Measurements from ENCODE around the gene STRN4. TPM values are rescaled to one million over a fixed set of nuclear protein-coding genes. Genes with fewer than 3 reads are reported as not detected.
A peak's percentile ranks its signal among the peaks of the same experiment; 100 is the strongest.

STRN4 gene
- total RNA-seq, 1 experiment from 2014 or later = 162 TPM

- no peak overlapping the region for H3K27ac Mint-ChIP-seq (ENCODE audit: unreplicated experiment)
- no TSS peak for BruUV-seq (replicated peaks)
- Histone ChIP-seq H3K36me3 (ENCODE audit: control insufficient read depth, insufficient read depth, low read length) (no peaks in the 10 kb centered on the region; the same call in 1 of the 2 replicates), H3K4me1 (peaks cover 8% of the 10 kb centered on the region), H3K4me3 (ENCODE audit: low read depth, low read length) (no peak overlapping the region), H3K27me3 (replicated peaks; ENCODE audit: control insufficient read depth, insufficient read depth, low read length) (no peaks in the 10 kb centered on the region), H3K9me3 (no peaks in the 10 kb centered on the region)
- no peaks in the 10 kb centered on the region for H3K27me3 Mint-ChIP-seq (ENCODE audit: insufficient read depth, unreplicated experiment)
- TF ChIP-seq, protein P1, sequence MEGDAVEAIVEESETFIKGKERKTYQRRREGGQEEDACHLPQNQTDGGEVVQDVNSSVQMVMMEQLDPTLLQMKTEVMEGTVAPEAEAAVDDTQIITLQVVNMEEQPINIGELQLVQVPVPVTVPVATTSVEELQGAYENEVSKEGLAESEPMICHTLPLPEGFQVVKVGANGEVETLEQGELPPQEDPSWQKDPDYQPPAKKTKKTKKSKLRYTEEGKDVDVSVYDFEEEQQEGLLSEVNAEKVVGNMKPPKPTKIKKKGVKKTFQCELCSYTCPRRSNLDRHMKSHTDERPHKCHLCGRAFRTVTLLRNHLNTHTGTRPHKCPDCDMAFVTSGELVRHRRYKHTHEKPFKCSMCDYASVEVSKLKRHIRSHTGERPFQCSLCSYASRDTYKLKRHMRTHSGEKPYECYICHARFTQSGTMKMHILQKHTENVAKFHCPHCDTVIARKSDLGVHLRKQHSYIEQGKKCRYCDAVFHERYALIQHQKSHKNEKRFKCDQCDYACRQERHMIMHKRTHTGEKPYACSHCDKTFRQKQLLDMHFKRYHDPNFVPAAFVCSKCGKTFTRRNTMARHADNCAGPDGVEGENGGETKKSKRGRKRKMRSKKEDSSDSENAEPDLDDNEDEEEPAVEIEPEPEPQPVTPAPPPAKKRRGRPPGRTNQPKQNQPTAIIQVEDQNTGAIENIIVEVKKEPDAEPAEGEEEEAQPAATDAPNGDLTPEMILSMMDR (IDR thresholded peaks at IDR 0.05; ENCODE audit: insufficient read depth in 1 of 2, low read depth in 1 of 2, low read length in 1 of 2, severe bottlenecking in 1 of 2, unreplicated experiment in 1 of 2) = no peak
- ChIA-PET CTCF (interaction anchor here (0.7 kb wide), 1 partner anchor 11 kb away, joined by 3 read pairs; no protein-coding TSS in a partner anchor), POLR2A (no interaction called here)
- peaks cover 6% of the 10 kb centered on the region for H3K4me1 Mint-ChIP-seq (ENCODE audit: low read depth, unreplicated experiment)
- no peaks in the 10 kb centered on the region for H3K9me3 Mint-ChIP-seq (ENCODE audit: unreplicated experiment)
- no peak for DNase-seq
- intact Hi-C loops (cut with micrococcal nuclease; ENCODE audit: unreplicated experiment) = no loop called here
- no peak overlapping the region for H3K4me3 Mint-ChIP-seq (ENCODE audit: unreplicated experiment)
- peaks cover 30% of the 10 kb centered on the region for H3K36me3 Mint-ChIP-seq (ENCODE audit: insufficient read depth, unreplicated experiment)
These were observed 35.6 kb downstream of the STRN4 start for GRCh38 chr19:46710687-46711086.

GRCh38 chr19:46704379-46705076, 41.7 kb downstream of the STRN4 start:
- CTCF ChIA-PET = no interaction called here
- no peaks in the 10 kb centered on the region for H3K9me3 ChIP-seq
- no peaks in the 10 kb centered on the region for H3K9me3 Mint-ChIP-seq (ENCODE audit: unreplicated experiment)
- POLR2A ChIA-PET = no interaction called here
- TF ChIP-seq, protein P1 (IDR thresholded peaks at IDR 0.05; ENCODE audit: insufficient read depth in 1 of 2, low read depth in 1 of 2, low read length in 1 of 2, severe bottlenecking in 1 of 2, unreplicated experiment in 1 of 2) = peak; percentile 83 to 97
- H3K27ac Mint-ChIP-seq (ENCODE audit: unreplicated experiment) = no peak overlapping the region
- H3K4me1 Mint-ChIP-seq (ENCODE audit: low read depth, unreplicated experiment) = no peaks in the 10 kb centered on the region
- H3K4me3 Mint-ChIP-seq (ENCODE audit: unreplicated experiment) = no peak overlapping the region
- intact Hi-C loops (cut with micrococcal nuclease; ENCODE audit: unreplicated experiment) = no loop called here
- H3K27me3 ChIP-seq (replicated peaks; ENCODE audit: control insufficient read depth, insufficient read depth, low read length) = no peaks in the 10 kb centered on the region
- H3K27me3 Mint-ChIP-seq (ENCODE audit: insufficient read depth, unreplicated experiment) = no peaks in the 10 kb centered on the region
- peaks cover 76% of the 10 kb centered on the region for H3K36me3 Mint-ChIP-seq (ENCODE audit: insufficient read depth, unreplicated experiment)
- peaks cover 2% of the 10 kb centered on the region for H3K36me3 ChIP-seq (ENCODE audit: control insufficient read depth, insufficient read depth, low read length)
- no TSS peak for BruUV-seq (replicated peaks)
- no peak overlapping the region for H3K4me3 ChIP-seq (ENCODE audit: low read depth, low read length)
- peak in 1 of 2 experiments; percentile 74 for DNase-seq
- no peaks in the 10 kb centered on the region for H3K4me1 ChIP-seq

DNA sequence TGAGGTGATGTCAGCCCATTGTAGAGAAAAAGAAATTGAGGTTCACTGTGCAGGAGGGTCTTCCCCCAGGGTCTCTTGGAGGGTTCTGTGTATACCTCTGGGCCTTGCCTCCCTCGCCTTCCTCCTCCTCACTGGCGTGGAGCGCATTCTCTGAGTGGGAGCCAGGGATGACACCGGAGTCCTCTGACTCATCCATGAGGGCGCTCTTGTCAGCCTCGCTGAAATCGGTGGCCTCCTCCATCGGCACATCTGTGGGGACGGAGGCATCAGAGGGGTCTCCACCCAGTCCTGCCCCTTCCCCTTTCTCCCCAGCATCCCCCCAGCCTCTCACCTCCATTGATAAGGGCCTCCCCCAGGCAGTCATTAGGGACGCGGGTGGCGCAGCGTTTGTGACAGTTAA, 45.5 kb downstream of the STRN4 start:
- Mint-ChIP-seq H3K4me3 (ENCODE audit: unreplicated experiment) (no peak overlapping the region), H3K27ac (ENCODE audit: unreplicated experiment) (no peak overlapping the region), H3K36me3 (ENCODE audit: insufficient read depth, unreplicated experiment) (peaks cover 86% of the 10 kb centered on the region), H3K4me1 (ENCODE audit: low read depth, unreplicated experiment) (no peaks in the 10 kb centered on the region), H3K9me3 (ENCODE audit: unreplicated experiment) (no peaks in the 10 kb centered on the region), H3K27me3 (ENCODE audit: insufficient read depth, unreplicated experiment) (no peaks in the 10 kb centered on the region)
- TF ChIP-seq, protein P1 (IDR thresholded peaks at IDR 0.05; ENCODE audit: insufficient read depth in 1 of 2, low read depth in 1 of 2, low read length in 1 of 2, severe bottlenecking in 1 of 2, unreplicated experiment in 1 of 2) = no peak
- no peaks in the 10 kb centered on the region for H3K27me3 ChIP-seq (replicated peaks; ENCODE audit: control insufficient read depth, insufficient read depth, low read length)
- peaks cover 2% of the 10 kb centered on the region for H3K36me3 ChIP-seq (ENCODE audit: control insufficient read depth, insufficient read depth, low read length)
- DNase-seq = no peak
- BruUV-seq (replicated peaks) = no TSS peak
- ChIA-PET CTCF (no interaction called here), POLR2A (no interaction called here)
- intact Hi-C loops (cut with micrococcal nuclease; ENCODE audit: unreplicated experiment) = no loop called here
- H3K4me3 ChIP-seq (ENCODE audit: low read depth, low read length) = no peak overlapping the region
- H3K4me1 ChIP-seq = no peaks in the 10 kb centered on the region
- no peaks in the 10 kb centered on the region for H3K9me3 ChIP-seq

Measured in Caco-2 (cell line).